ENCODE results near the gene MAP1S. TPM values are rescaled to one million over a fixed set of nuclear protein-coding genes. Genes with fewer than 3 reads are reported as not detected.

MAP1S gene
- polyA plus RNA-seq, 1 donor from 2014 or later: 5.8 TPM

GRCh38 chr19:17718550-17718946 lies 732 bp upstream of the MAP1S start:
- TF ChIP-seq EZH2 (IDR thresholded peaks at IDR 0.05; ENCODE audit: borderline replicate concordance, insufficient read depth, low read length, poor library complexity, severe bottlenecking): no peak
- TF ChIP-seq TAF1 (IDR thresholded peaks at IDR 0.05; ENCODE audit: low read depth): no peak
- TF ChIP-seq MXI1 (conservative IDR thresholded peaks at IDR 0.05; ENCODE audit: poor library complexity, severe bottlenecking): no peak
- TF ChIP-seq CTCF (IDR thresholded peaks at IDR 0.05; ENCODE audit: poor library complexity, severe bottlenecking): no peak
- no peak for TF ChIP-seq SMC3 (conservative IDR thresholded peaks at IDR 0.05; ENCODE audit: poor library complexity)
- no peak for TF ChIP-seq POLR2AphosphoS5 (IDR thresholded peaks at IDR 0.05)
- no peak for TF ChIP-seq RAD21 (conservative IDR thresholded peaks at IDR 0.05)
- no peak for TF ChIP-seq EP300 (conservative IDR thresholded peaks at IDR 0.05; ENCODE audit: poor library complexity, severe bottlenecking)
- no peak for TF ChIP-seq REST (IDR thresholded peaks at IDR 0.05; ENCODE audit: borderline replicate concordance)
- Histone ChIP-seq H4K20me1 (ENCODE audit: insufficient read depth) (no peaks in the 10 kb centered on the region), H3K9me2 (ENCODE audit: insufficient read depth, low read length) (no peaks in the 10 kb centered on the region), H2AFZ (ENCODE audit: low read depth, low read length) (peak overlapping the region; percentile 93), H3F3A (ENCODE audit: insufficient read depth, low read length, poor library complexity, severe bottlenecking) (no peaks in the 10 kb centered on the region), H3K9ac (ENCODE audit: low read length) (peak overlapping the region; percentile 86), H3K27ac (ENCODE audit: low read length) (peak overlapping the region; percentile 60), H3K27me3 (ENCODE audit: insufficient read depth, low read depth, low read length) (no peaks in the 10 kb centered on the region), H3K36me3 (ENCODE audit: insufficient read depth, low read length) (no peaks in the 10 kb centered on the region), H3K79me2 (replicated peaks; ENCODE audit: insufficient read depth, low read length) (peaks cover 23% of the 10 kb centered on the region), H3K4me3 (ENCODE audit: low read length) (peak overlapping the region; percentile 88), H3K9me3 (ENCODE audit: low read length) (no peaks in the 10 kb centered on the region), H3K4me2 (ENCODE audit: low read length) (peak overlapping the region; percentile 94)

DNA sequence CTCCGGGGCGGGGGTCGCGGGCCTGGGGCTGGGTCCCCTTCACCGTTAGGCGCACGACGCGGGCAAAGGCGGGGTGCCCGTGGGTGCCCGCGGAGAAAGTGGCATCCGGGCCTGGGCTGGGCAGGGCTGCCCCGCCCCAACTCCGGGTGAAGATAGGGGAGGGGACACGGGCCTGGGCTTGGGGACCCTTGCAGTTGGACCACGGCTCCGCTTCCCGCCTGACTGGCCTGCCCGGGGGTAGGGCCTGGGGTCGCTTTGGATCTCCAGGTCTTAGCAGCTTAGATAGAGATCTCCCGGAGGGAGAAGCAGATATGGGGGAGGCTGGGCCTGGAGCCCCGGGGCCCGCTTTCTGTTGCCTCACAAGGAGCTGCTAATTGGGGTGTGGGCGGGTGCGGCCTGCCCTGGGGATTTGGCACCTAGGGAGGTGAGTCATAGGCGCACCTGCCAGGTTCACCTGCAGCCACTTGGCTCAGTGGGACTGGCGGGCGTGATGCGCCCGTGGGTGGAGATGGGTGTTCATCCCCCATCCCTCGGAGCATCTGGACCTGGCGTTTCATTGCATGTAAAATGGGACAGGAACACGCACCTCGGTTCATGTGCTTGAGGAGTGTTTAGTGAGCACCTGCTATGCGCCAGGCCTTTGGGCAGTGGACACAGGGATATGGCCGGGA lies 585 bp downstream of the MAP1S start:
- no peak for TF ChIP-seq MXI1 (conservative IDR thresholded peaks at IDR 0.05; ENCODE audit: poor library complexity, severe bottlenecking)
- no peak overlapping the region for H3K27ac ChIP-seq (ENCODE audit: low read length)
- H2AFZ ChIP-seq (ENCODE audit: low read depth, low read length): no peak overlapping the region

More for the DNA sequence above, 585 bp downstream of the MAP1S start:
- Histone ChIP-seq H3K27me3 (ENCODE audit: insufficient read depth, low read depth, low read length) (no peaks in the 10 kb centered on the region), H3K9ac (ENCODE audit: low read length) (peak overlapping the region; percentile 86), H4K20me1 (ENCODE audit: insufficient read depth) (peaks cover 4% of the 10 kb centered on the region), H3K4me3 (ENCODE audit: low read length) (peak overlapping the region; percentile 88), H3K9me2 (ENCODE audit: insufficient read depth, low read length) (no peaks in the 10 kb centered on the region), H3K79me2 (replicated peaks; ENCODE audit: insufficient read depth, low read length) (peaks cover 23% of the 10 kb centered on the region), H3F3A (ENCODE audit: insufficient read depth, low read length, poor library complexity, severe bottlenecking) (no peaks in the 10 kb centered on the region), H3K36me3 (ENCODE audit: insufficient read depth, low read length) (no peaks in the 10 kb centered on the region), H3K9me3 (ENCODE audit: low read length) (no peaks in the 10 kb centered on the region), H3K4me2 (ENCODE audit: low read length) (peak overlapping the region; percentile 88)
